ENCODE data around the gene KIAA1755. TPM values are rescaled to one million over a fixed set of nuclear protein-coding genes. Genes with fewer than 3 reads are reported as not detected.
A peak's percentile ranks its signal among the peaks of the same experiment; 100 is the strongest.

KIAA1755 gene
- total and polyA plus RNA-seq, 2 of the 4 experiments (the other 2 are of a cell fraction): 2.5 to 5.1 TPM

DNA sequence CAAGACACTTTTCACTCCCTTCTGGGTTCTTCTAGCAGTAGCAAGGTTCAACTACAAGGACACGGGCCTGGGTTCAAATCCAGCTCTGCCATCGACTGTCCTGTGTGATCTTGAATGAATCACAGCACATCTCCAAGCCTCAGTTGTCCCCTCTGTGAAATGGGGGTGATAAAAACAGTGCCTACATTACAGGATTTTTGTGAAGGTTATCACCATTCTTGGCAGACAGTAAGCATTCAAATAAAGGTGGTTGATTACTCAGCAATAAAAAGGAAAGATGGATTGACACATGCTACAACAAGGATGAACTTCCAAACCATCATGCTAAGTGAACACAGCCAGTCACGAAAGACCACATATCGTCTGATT is 88.9 kb downstream of the KIAA1755 start:
- Histone ChIP-seq H3K27me3 (ENCODE audit: control insufficient read depth, insufficient read depth, low read length) (no peaks in the 10 kb centered on the region), H4K8ac (ENCODE audit: low read depth in 2 of 2, low read length in 2 of 2) (peak overlapping the region; percentile 8 to 95; a peak in 3 of 4 replicates), H3K4me2 (ENCODE audit: low read depth, low read length) (peak overlapping the region; percentile 43; the same call in 1 of the 2 replicates), H3K9me3 (ENCODE audit: control insufficient read depth, insufficient read depth, low read length) (no peaks in the 10 kb centered on the region), H3K4me1 (ENCODE audit: control insufficient read depth, insufficient read depth, low read length) (peaks cover 43% of the 10 kb centered on the region), H3K79me1 (ENCODE audit: low read depth in 1 of 2, low read length in 2 of 2) (no peaks in the 10 kb centered on the region), H4K91ac (ENCODE audit: insufficient read depth, low read depth, low read length) (peak overlapping the region; percentile 87), H2BK120ac (ENCODE audit: low read depth, low read length) (peak overlapping the region; percentile 99), H2BK20ac (ENCODE audit: low read depth, low read length) (peak overlapping the region; percentile 78), H3K36me3 (ENCODE audit: control insufficient read depth, insufficient read depth, low read length) (no peaks in the 10 kb centered on the region), H2BK5ac (ENCODE audit: low read depth, low read length, poor library complexity, severe bottlenecking) (peak overlapping the region; percentile 94), H2AFZ (replicated peaks; ENCODE audit: low read length, poor library complexity) (peak overlapping the region; percentile 86), H4K20me1 (ENCODE audit: insufficient read depth, low read length) (no peaks in the 10 kb centered on the region), H3K27ac (ENCODE audit: insufficient read depth, low read length) (peak overlapping the region; percentile 74), H3K18ac (ENCODE audit: low read depth, low read length) (peak overlapping the region; percentile 87), H3K9ac (ENCODE audit: low read depth, low read length) (peak overlapping the region; percentile 3; the same call in 1 of the 2 replicates), H3K14ac (replicated peaks; ENCODE audit: low read depth, low read length) (peak overlapping the region; percentile 78), H3K9me1 (ENCODE audit: insufficient read depth, low read length) (peaks cover 25% of the 10 kb centered on the region), H4K5ac (ENCODE audit: low read depth, low read length) (peak overlapping the region; percentile 85), H3K56ac (ENCODE audit: extremely low read depth, insufficient read depth, low read length) (peak overlapping the region; percentile 59; the same call in 1 of the 2 replicates), H3K4me3 (ENCODE audit: insufficient read depth, low read depth, low read length) (no peak overlapping the region), H2AK5ac (ENCODE audit: low read depth, low read length) (peak overlapping the region; percentile 72), H3K23ac (ENCODE audit: low read depth, low read length) (peak overlapping the region; percentile 87), H2BK15ac (ENCODE audit: low read depth, low read length) (peak overlapping the region; percentile 82; the same call in 2 of the 3 replicates), H2AK9ac (replicated peaks; ENCODE audit: low read depth, low read length, poor library complexity) (peak overlapping the region; percentile 73), H3K4ac (ENCODE audit: low read depth, low read length) (peak overlapping the region; percentile 95)
- POLR2A ChIA-PET (ENCODE audit: unreplicated experiment): no interaction called here
- no CpG with 5 or more reads among the region's 4 CpGs for WGBS, 2 experiments (ENCODE audit: extremely low coverage in 2 of 2, insufficient read length in 1 of 2)
- in situ Hi-C loops (cut with MboI; ENCODE audit: low sequenced_read_pairs): no loop called here
- ATAC-seq (ENCODE audit: low read depth) (no peak), DNase-seq (no peak)
- BruUV-seq (replicated peaks): no TSS peak
- TF ChIP-seq RAD21 (IDR thresholded peaks at IDR 0.05; ENCODE audit: low read length) (no peak), RFX5 (IDR thresholded peaks at IDR 0.05; ENCODE audit: low read depth, low read length) (no peak), SMC3 (IDR thresholded peaks at IDR 0.05; ENCODE audit: low read depth, low read length) (no peak), USF2 (IDR thresholded peaks at IDR 0.05; ENCODE audit: low read depth, low read length) (no peak), FOS (IDR thresholded peaks at IDR 0.05; ENCODE audit: low read depth, low read length) (no peak), MXI1 (IDR thresholded peaks at IDR 0.05; ENCODE audit: borderline replicate concordance, low read depth, low read length) (no peak), CHD1 (IDR thresholded peaks at IDR 0.05; ENCODE audit: low read depth, low read length) (no peak), ELK1 (IDR thresholded peaks at IDR 0.05; ENCODE audit: borderline replicate concordance, low read depth, low read length) (no peak), CEBPB (IDR thresholded peaks at IDR 0.05; ENCODE audit: low read depth, low read length) (no peak), NFE2L2 (IDR thresholded peaks at IDR 0.05; ENCODE audit: low read depth, low read length) (no peak), CTCF (conservative IDR thresholded peaks at IDR 0.05; ENCODE audit: low read depth, low read length) (no peak)
- CTCF ChIA-PET: interaction anchor here (1.4 kb wide), 1 partner anchor 50 kb away, joined by 7 read pairs; no protein-coding TSS in a partner anchor
- dilution Hi-C loops (cut with HindIII; ENCODE audit: low sequenced_read_pairs, unreplicated experiment): no loop called here
- intact Hi-C loops (cut with micrococcal nuclease): loop anchor here (2.0 kb wide), 2 partner anchors 45 to 99 kb away; no protein-coding TSS in a partner anchor

Data from IMR-90 (cell line).